Measurements from ENCODE around the gene ARSK. TPM values are rescaled to one million over a fixed set of nuclear protein-coding genes. Genes with fewer than 3 reads are reported as not detected.

The ARSK gene
- total RNA-seq, 4 donors from 2014 or later, result 11.0 to 19.9 (median 13.7) TPM

GRCh38 chr5:95572016-95572415, 17.1 kb downstream of the ARSK start:
- 94 to 96% methylated on average over 2 of the region's 2 CpGs for WGBS, 2 donors

DNA sequence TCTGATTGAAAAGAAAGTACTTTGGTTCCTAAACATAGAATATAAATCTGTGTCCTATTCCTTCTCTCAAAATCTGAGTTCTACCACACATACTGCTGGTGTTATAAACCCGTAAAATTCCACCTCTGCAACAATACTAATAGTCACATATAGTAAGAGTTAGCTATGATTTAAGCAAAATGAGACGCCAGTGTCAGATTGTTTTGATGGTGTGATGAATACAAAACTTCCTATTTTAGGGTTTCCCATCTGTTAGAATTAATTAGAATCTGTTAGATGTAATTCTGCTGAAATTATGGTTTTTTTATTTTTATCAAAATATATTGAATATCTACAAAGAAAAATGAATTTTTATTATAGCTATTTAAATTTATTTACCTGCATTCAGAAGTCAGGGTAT, 26.7 kb downstream of the ARSK start:
- Histone ChIP-seq H3K4me3 (no peak overlapping the region), H3K27ac (no peak overlapping the region), H3K36me3 (peaks cover 0 to 12% (median 0%) of the 10 kb centered on the region in 3 donors), H3K27me3 (no peaks in the 10 kb centered on the region), H3K4me1 (no peaks in the 10 kb centered on the region), H3K9me3 (no peaks in the 10 kb centered on the region)
- no peak for TF ChIP-seq CTCF (IDR thresholded peaks at IDR 0.05)
- TF ChIP-seq POLR2A (IDR thresholded peaks at IDR 0.05), result no peak
- TF ChIP-seq EP300 (IDR thresholded peaks at IDR 0.05), result no peak
- WGBS, 2 donors, result 92 to 93% methylated on average over 2 of the region's 2 CpGs
- DNase-seq (ENCODE audit: low spot score in 2 of 2), result no peak

More at GRCh38 chr5:95572016-95572415, 17.1 kb downstream of the ARSK start:
- H3K9me3 ChIP-seq, result peaks cover 0 to 10% (median 0%) of the 10 kb centered on the region in 4 donors
- DNase-seq (ENCODE audit: low spot score in 2 of 2), result no peak
- no peaks in the 10 kb centered on the region for H3K4me1 ChIP-seq
- H3K4me3 ChIP-seq, result no peak overlapping the region
- TF ChIP-seq CTCF (IDR thresholded peaks at IDR 0.05) (no peak), EP300 (IDR thresholded peaks at IDR 0.05) (no peak), POLR2A (IDR thresholded peaks at IDR 0.05) (no peak)
- no peaks in the 10 kb centered on the region for H3K27me3 ChIP-seq
- peaks cover 0 to 49% (median 0%) of the 10 kb centered on the region in 3 donors for H3K36me3 ChIP-seq
- H3K27ac ChIP-seq, result no peak overlapping the region

- Histone ChIP-seq H3K9me3 (no peaks in the 10 kb centered on the region), H3K27me3 (no peaks in the 10 kb centered on the region), H3K36me3 (peaks cover 0 to 12% (median 0%) of the 10 kb centered on the region in 3 donors), H3K27ac (no peak overlapping the region), H3K4me3 (no peak overlapping the region), H3K4me1 (no peaks in the 10 kb centered on the region)
- TF ChIP-seq POLR2A (IDR thresholded peaks at IDR 0.05), result no peak
- no peak for TF ChIP-seq EP300 (IDR thresholded peaks at IDR 0.05)
- no peak for TF ChIP-seq CTCF (IDR thresholded peaks at IDR 0.05)
- DNase-seq (ENCODE audit: low spot score in 2 of 2), result no peak
- WGBS, 2 donors, result 88 to 92% methylated on average over 1 of the region's 1 CpG
These were observed 29.1 kb downstream of the ARSK start for GRCh38 chr5:95583992-95584391.

GRCh38 chr5:95590880-95591279, 36.0 kb downstream of the ARSK start:
- DNase-seq (ENCODE audit: low spot score in 2 of 2), result no peak
- Histone ChIP-seq H3K36me3 (no peaks in the 10 kb centered on the region), H3K27ac (peak overlapping the region in 2 of 4 donors; percentile 43 to 68), H3K9me3 (no peaks in the 10 kb centered on the region), H3K27me3 (no peaks in the 10 kb centered on the region), H3K4me1 (peaks cover 0 to 9% (median 0%) of the 10 kb centered on the region in 4 donors), H3K4me3 (no peak overlapping the region)
- 85 to 93% methylated on average over 1 of the region's 1 CpG for WGBS, 2 donors
- TF ChIP-seq POLR2A (IDR thresholded peaks at IDR 0.05) (no peak), CTCF (IDR thresholded peaks at IDR 0.05) (no peak), EP300 (IDR thresholded peaks at IDR 0.05) (no peak)

GRCh38 chr5:95591490-95591901, 36.6 kb downstream of the ARSK start:
- DNase-seq (ENCODE audit: low spot score in 2 of 2), result no peak
- peaks cover 0 to 9% (median 0%) of the 10 kb centered on the region in 4 donors for H3K4me1 ChIP-seq
- no peaks in the 10 kb centered on the region for H3K36me3 ChIP-seq
- no peaks in the 10 kb centered on the region for H3K27me3 ChIP-seq
- TF ChIP-seq EP300 (IDR thresholded peaks at IDR 0.05) (no peak), POLR2A (IDR thresholded peaks at IDR 0.05) (no peak), CTCF (IDR thresholded peaks at IDR 0.05) (no peak)
- no peaks in the 10 kb centered on the region for H3K9me3 ChIP-seq
- peak overlapping the region in 2 of 4 donors; percentile 43 to 77 for H3K27ac ChIP-seq
- no peak overlapping the region for H3K4me3 ChIP-seq
- WGBS, 2 donors, result 76 to 77% methylated on average over 5 of the region's 5 CpGs

All from tibial nerve (tissue), 4 donors.